T-helper 2 cell treated with Interferon-gamma antibody and Interleukin-4, amounts not matched to agents 100 ng/mL and 5 ng/mL, for 36 hours (primary cell): ENCODE measurements around the gene ID2. TPM values are rescaled to one million over a fixed set of nuclear protein-coding genes. Genes with fewer than 3 reads are reported as not detected.

Experiments used
- intact Hi-C: fragments of 100-400 bp; cut with micrococcal nuclease; formaldehyde crosslinking; loops from one replicate; pipeline ENCODE4 v1.15.1; 2023
- total RNA-seq: library from RNA; stranded (reverse); gene quantifications from 2 replicates; pipeline ENCODE4 v1.2.3, GENCODE V29; 2022

ID2 gene, protein sequence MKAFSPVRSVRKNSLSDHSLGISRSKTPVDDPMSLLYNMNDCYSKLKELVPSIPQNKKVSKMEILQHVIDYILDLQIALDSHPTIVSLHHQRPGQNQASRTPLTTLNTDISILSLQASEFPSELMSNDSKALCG
- 173 and 182 TPM in 2 replicates for total RNA-seq

DNA sequence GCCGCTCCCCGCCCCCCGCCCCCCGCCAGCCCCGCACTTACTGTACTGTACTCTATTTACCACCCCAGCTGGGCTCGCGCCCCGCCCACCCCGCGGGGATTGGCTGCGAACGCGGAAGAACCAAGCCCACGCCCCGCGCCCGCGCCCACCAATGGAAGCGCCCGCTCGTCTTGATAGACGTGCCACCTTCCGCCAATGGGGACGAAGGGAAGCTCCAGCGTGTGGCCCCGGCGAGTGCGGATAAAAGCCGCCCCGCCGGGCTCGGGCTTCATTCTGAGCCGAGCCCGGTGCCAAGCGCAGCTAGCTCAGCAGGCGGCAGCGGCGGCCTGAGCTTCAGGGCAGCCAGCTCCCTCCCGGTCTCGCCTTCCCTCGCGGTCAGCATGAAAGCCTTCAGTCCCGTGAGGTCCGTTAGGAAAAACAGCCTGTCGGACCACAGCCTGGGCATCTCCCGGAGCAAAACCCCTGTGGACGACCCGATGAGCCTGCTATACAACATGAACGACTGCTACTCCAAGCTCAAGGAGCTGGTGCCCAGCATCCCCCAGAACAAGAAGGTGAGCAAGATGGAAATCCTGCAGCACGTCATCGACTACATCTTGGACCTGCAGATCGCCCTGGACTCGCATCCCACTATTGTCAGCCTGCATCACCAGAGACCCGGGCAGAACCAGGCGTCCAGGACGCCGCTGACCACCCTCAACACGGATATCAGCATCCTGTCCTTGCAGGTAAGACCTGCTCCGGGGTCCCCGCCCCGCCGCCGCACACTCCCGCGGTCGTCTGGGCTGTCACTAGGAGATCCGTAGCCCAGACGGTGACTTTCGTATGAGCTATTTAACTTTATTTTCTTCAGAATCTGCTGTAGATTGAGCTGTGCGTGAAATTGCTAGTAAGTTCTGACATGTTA lies at the start of gene ID2:
TSS of gene ID2 (plus strand) at position 271 of the 907 bp plus-strand sequence. CDS start at position 381, 110 bp downstream.
- intact Hi-C loops = loop anchor here (1.0 to 10.0 kb wide), 17 partner anchors 74 to 1807 kb away; partner anchors contain the start of genes RRM2 and RSAD2

DNA sequence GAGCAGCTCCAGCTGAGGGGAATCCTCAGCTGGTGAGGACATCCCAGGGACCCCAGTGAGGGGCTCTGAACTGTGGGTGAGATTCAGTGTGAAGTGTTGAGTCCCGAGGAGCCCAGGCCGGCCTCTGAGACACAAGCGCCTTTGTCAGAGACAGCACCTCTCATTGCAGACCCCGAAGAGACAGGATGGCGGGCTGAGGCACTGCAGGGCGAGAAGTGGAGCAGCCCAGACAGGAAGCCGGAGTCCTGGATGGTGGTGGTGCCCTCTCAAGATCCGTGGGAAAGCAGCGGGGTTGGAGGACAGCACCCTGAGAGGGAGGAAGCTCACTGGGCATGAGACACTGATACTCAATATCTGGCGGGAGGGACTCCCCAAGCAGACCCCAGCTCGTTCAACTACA lies 49.1 kb upstream of the ID2 start:
- intact Hi-C loops = no loop called here

DNA sequence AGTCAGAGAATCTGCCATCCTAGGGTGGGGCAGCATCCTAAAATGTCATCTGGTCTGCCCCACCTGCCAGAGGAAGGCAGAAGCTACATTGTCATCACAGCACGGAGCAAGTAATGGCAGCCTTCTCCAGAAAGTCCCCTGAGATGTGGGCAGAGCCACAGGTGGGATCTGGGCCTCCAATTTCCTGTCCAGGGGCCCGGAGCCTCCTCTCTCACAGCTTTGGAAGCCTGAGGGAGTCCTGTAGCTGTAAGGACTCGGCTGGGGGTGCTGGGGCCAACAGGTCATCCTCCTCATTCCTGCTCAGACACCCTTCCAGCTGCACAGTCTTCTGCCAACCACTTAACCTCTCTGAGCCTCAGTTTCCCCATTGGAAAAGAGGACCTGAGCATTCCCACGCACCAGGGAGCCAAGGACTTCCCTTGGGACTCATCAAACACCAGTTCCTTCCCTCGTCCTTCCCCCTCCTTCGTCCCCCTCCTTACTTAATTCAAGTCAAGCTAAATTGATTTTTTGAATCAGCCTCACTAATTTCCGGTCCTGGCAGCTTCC lies 48.6 kb upstream of the ID2 start:
- intact Hi-C loops = no loop called here

DNA sequence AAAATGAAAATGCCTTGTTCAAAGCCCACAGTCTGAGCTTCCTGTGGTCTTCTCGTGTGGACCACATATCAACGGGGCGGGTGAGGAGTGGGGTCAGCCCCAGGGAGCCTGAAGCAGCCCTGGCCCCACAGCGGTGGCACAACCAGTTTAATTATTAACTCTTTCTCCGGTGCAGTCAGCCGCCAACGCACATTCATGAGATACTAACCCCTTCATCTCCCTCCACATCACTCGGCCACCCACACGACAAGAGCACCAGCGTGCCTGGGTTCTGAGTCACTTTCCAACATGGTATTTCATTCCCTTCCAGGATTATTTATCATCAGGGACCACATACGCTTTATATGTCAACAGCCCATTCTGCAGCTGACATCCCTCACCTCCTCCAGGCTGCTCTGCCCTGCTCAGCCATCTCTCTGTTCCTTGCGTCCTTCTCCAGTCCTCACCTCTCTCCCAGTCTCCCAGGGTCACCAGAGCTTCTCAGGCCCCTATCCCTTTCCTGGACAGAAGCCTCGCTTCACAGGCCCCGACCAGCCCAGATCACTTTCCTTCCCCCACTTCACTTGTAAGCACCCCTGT lies 48.0 kb upstream of the ID2 start:
- intact Hi-C loops = no loop called here

DNA sequence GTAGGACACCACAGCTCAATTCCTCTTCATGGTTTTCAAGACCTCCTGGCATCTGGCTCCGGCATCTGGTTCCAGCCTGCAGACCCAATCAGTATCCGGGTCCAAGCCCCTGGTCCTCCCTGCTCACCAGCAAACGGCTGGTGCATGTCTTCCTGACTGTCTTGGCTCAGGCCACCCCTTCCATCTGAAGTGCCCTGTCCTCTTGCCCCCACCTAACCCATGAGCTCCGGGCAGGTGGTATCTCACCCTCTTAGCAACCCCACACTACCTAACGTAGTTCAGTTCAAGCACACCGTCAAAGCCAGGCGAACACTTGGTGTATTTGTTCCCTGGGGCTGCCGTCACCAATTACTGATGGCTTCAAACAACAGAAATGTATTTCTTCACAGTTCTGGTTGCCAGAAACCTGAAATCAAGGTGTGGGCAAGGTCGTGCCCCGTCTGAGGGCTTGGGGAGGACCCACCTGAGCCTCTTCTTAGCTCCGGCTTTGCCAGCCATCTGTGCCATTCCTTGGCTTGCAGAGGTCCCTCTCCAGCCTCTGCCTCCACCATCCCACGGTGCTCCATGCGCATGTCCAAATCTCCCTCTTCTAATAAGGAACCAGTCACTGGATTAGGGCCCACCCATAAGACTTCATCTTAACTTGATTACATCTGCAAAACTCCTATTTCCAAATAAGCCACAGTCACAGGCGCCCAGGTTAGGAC lies 47.2 kb upstream of the ID2 start:
- intact Hi-C loops = no loop called here

DNA sequence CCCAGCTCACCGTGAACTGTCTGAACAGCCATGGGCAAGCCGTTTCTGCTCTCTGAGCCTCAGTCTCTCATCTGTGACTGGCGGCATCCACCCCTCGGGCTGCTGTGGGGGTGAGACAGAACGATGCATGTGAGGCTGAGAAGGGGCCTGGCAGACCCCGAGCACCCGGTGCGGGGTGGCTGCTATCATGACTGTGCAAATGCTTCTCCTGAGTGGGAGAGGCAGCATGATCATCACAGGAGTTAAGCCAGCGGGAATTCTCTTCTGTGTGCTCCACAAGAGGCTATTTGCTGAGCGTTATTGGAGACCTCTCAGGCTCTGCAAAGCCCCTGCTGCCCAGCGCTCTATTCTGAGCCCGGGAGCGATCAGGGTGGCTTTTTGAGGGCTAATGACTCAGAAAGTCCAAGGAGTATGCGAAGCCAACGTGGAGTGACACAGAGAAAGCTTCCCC lies 45.8 kb upstream of the ID2 start:
- intact Hi-C loops = no loop called here

DNA sequence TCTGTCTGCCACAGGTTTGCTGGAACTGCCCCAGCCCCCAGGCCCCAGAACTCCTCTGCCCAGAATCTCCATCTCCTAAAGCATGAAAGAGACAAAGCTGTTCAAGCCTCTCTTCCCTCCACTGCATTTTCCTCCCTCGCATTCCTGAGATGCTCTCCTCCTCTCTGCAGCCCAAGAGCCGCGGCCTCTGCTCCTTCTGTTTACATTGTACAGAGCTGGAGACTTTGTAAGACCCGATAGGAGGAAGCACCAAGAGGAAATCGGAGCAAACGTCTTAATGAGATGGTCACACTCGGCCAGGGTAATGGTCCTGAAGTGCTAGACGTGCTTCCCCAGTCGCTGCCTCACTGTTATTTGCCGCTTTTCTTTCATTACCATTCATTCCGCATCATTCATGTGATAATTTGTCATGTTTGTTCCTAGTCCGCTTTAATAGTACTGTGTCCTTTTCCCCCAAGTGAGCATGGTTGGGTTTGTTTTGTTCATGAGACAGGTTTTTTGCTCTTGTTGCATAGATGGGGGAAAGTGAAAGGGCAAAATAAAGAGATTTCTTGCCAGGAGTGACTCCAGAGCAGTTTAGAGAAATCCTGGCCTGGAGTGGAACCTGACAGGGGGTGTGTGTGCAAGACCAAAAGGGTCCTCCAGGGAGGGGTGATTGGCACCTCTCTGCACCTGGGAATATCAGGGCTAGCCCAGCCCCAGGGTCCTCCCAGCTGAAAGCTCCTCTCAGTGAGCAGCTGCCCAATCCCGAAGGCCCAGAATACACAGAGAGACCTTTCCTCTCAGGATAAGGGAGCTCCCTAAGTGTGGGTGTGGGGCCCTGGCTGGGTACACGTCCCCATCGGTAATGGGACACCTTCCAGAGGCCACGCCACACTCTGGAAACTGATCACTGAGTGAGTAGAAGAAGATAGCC lies 44.9 kb upstream of the ID2 start:
- intact Hi-C loops = no loop called here

DNA sequence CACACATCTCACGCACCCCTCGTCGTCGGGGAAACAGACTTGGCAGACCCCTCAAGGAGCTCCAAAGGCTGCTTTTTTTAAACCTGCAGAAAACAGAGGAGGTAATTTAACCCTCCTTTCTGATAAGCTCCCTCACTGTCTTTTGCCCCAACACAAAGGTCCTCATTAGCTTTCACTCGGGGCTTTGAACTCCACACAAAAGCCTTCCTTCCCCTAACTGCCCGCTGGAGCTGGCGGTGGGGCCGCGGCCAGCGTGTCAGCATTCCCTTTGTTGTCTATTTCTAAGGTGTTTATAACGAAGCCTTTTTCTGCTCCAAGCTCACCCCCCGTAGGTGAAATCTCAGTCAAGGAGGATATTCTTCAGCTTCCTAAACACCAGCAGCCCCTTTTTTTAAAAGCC lies 43.5 kb upstream of the ID2 start:
- intact Hi-C loops = no loop called here

DNA sequence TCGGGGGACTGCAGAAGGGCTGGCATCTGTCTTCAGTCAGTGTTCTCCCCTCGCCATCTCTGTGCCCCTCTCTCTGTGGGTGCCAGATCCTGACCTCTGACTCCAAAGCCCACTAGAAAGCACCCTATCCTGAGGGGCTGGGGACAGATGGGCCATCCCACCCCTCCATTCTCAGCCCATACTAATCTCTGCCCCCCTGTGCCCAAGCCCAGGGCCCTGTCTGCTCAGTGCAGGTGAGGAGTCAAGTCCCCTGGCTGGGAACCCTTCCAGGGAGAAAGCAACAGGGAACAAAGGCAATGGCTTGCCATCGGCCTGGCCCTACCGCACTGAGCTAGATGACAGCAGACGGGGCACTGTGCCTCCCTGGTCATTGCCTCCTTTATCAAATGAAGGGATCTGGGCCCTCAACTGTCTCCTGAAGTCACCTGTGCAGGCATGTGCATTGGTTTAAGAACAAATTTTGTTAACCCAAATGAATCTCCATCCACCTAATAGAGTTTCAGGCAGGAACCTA lies 42.7 kb upstream of the ID2 start:
- intact Hi-C loops = no loop called here

DNA sequence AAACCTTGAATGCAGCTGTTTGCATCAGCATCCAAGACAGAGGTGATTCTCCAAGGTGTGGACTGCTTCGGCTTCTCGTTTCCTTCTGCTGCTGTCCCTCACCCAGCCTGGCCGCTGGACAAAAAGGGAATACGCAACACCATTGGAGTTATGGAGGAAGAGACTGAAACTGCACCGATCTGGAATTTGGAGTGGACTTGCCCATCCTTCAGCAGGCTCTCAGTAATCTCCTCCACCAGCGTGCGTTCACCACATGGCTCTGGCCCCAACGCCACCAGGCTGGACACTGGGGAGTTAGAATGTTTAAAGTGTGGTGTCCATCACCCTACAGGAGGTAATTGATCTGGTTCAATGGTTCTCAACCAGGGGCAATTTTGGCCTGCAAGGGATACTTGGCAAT lies 41.4 kb upstream of the ID2 start:
- intact Hi-C loops = no loop called here

DNA sequence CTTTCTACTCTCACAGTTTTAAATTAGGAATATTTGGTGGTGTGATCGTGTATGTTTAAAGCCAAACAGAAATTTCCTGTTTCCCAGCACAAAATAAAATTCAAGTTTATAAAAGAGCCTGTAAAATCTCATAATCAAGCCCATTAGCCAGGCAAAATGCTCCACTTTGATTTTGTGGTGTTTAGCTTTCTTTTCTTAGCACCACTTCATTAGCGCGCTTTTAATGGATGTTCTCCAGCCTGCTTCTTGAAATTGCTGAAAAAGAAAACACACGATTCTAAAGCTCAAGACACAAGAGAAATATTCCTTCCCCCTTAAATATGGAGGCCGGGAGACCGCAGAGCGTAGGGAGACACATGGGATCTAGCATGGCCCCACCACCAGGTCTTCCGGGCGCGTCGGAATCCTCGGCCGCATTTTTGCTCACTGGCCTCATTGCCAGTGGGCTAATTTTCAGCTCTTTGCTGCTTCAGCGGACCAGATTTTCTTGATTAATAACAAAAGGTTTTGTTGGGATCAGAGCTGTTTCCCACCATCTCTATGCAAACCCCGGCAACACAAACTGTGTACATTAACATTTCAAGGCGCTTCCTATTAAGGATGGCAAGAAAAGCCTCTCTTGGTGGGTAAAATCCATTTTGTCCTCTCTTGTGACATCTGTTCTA lies 40.4 kb upstream of the ID2 start:
- intact Hi-C loops = no loop called here

DNA sequence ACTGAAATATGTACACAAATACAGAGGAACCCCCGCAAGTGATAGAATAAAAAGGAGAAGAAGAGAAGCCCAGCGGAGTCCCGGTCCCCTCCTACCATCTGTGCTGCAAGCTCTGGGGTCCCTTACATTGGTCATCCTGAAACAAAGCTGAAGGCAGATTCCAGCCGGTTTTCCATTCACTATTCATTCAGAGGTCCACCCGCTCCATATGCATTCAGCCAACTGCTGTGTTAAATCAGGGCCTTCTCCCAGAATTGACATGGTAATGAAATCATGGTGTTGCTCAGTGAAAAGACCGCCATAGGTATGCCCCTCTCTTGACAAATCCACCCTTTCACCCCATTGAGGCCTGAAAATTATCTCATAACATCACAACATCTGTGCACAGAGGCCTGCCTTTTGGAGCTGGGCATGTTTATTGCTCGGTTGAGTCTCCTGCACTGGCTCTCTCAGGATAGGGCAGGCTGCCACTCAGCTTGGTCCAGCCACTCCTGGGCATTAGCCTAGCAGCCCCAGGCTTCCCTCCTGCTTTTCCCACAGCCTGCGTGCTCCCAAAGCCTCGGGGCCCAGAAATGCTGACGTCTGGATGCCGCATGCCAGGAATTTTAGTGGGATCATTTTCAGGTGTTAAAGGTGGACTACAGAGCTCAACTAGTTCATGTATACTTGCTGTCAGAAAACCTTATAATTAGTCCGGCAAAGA lies 39.3 kb upstream of the ID2 start:
- intact Hi-C loops = no loop called here

DNA sequence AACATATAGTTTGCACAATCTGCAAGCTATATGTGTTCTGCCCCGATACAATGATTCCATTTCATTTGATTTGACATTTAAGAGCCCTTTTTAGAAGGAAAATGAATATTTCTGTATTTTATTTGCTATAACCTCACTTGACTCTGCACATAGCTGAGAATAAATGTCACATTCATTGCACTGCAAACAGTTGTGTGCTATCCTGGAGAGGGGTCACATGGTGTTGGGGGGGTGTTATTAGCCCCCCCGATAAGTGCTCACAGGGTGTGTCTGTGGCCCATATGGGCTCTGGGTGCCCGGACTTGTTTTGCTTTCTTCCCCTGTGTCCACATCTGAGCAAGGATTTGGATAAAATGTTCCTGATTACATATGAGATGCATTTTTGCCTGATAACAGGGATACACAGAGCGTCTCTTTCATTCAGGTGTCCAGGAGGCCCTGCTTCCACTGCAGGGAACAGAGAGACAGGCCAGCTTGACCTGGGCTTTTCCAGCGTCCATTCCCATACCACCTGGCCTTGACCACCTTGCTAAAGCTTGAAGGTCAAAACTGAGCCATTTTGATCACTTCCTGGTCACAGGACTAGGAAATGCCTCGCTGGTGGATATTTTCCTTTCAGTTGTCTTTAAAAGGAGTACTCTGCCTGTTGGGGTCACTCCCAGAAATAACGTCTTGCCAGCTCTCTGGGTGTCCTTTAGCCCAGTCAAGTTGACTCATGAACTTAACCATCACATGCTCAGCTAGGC lies 38.4 kb upstream of the ID2 start:
- intact Hi-C loops = no loop called here

DNA sequence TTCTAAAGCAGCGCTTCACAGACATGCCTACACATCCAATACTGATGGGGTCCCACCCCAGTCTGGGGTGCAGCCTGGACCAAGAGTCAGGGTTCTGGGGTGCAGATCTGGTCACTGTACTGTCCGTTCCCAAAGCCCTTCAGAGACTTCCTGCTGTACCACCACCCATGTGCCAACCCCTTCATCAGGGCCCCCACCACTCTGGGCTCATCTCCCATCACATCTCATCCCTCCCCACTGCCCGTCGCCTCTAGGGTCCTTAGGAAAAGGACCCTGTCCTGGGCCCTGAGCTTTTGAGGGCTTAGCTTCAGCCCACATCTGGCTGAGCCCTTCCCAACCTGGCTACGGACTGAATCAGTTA lies 37.9 kb upstream of the ID2 start:
- intact Hi-C loops = no loop called here

DNA sequence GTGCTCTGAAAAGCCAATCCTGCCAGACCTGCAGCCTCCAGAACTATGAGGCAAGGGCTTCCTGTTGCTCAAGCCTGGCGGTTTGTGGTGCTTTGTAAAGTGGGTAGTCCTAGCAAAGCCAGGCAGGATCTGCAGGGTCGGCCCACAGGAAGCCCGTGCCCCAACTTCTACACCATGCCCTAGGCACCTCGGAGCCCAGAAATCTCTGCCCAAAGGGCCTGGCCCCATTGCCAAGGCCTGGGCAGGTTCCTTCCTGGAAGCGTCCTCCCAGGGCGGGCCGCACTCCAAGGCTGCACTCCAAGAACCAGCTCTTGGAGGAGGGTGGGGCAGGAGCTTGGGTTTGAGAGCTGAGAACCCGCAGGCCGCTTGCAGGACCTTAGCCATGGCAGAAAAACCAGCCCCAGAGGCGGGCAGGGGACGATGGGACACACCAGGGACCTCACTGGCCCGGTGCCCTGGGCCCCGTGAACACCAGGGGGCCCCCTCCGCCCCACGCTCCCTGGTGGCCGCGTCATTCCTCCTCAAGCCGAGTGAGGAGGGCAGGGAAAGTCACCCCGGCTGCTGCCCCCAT lies 37.2 kb upstream of the ID2 start:
- intact Hi-C loops = no loop called here

DNA sequence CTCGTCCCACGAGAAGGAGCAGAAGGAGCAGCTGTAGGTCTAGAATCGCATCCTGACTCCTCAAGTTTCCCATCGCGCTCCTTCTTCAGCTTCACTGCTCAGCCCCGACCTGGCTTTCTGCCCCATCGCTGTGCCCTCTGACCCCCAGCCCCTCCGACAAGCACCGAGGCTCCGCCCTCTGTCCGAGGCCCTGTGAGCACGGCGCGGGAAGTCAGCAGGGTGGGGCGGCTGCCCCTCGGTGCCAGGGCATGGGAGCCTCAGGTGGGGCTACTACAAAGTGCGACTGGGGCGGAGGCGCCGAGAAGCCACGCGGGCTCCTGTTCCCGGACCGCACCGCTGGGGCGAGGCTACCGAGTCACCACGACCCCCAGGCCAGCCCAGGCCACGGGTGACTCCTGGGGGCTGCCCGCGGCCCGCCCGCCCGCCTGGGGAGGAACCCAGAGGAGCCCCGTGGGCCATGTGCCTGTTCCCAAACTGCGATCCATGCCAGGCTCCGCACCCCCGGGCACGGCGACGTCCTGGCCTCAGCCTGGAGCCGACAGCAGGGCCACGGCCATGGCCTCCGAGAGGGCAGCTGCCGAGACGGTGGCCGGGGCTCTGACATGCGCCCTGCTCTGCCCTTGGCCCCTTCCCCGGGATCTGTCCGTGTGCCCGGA lies 36.6 kb upstream of the ID2 start:
- intact Hi-C loops = no loop called here

DNA sequence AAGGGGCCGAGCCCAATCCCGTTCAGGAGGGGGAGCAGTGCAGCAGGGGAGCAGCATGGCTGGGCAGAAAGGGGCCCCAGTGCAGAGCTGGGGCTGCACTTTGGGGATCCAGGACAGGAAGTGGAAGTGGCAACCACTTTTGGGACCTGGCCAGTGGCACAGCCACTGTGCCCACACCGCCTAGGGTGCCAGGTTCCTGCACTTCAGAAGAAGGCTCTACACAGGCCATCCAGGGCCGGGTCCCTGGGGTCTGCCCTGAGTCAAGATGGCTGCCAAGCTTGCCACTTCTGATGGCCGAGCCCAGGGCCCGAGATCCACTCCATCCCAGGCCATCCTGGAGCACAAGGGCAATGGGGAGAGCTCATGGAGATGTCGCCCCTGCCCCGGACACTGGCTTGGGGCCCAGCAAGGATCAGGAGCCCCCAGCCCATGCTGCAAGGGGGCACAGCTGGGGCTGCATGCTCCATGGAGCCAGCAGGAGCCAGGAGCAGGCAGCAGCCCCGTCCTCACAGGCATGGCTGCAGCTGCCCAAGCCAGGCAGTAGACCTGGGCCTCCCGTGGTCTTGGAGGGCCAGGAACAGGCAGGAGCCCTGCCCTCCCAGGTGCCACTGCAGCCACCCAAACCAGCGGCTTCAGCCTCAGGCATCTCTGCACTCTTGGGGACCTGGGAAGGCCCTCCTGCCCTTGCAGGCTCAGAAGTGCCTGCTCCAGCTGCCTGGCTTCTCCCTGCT lies 35.0 kb upstream of the ID2 start:
- intact Hi-C loops = no loop called here
